Measurements from ENCODE around the gene RNLS. TPM values are rescaled to one million over a fixed set of nuclear protein-coding genes. Genes with fewer than 3 reads are reported as not detected.

RNLS gene
- total and polyA plus RNA-seq, 3 donors from 2014 or later = 13.0 to 27.4 (median 27.1) TPM

GRCh38 chr10:88243202-88243744, 339.8 kb downstream of the RNLS start:
- no peaks in the 10 kb centered on the region for H3K36me3 ChIP-seq (ENCODE audit: low read depth, missing control alignments)
- TF ChIP-seq POLR2A (IDR thresholded peaks at IDR 0.05) (no peak), CTCF (IDR thresholded peaks at IDR 0.05) (no peak)
- H3K27me3 ChIP-seq = no peaks in the 10 kb centered on the region
- H3K4me3 ChIP-seq = no peak overlapping the region
- WGBS, 2 donors = 35 to 57% methylated on average over 5 of the region's 5 CpGs
- H3K27ac ChIP-seq = peak overlapping the region; percentile 75 to 84
- peaks cover 45% of the 10 kb centered on the region for H3K4me1 ChIP-seq
- intact Hi-C loops (cut with DNase I; ENCODE audit: low total_unique reads) = no loop called here
- no peaks in the 10 kb centered on the region for H3K9me3 ChIP-seq
- DNase-seq = no peak

DNA sequence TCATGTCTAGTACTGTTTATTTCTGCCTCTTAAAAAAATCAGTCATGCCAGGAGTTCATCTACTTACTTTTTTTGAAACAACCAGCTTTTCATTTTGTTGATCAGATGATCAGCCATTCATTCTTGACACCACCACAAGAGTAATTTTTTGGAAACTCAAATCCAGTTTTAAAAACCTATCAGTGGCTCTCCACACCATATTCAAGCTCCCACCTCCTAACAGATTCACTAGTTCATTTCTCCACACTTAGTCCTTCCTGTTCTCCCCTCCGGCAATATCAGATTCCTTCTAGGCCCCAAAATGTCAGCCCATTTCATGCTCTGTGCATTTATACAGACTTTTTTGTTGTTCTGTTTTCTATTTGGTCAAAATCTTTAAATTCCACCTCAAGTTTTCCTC, 341.6 kb downstream of the RNLS start:
- no peak overlapping the region for H3K4me3 ChIP-seq
- DNase-seq = no peak
- H3K36me3 ChIP-seq (ENCODE audit: low read depth, missing control alignments) = no peaks in the 10 kb centered on the region
- H3K9me3 ChIP-seq = no peaks in the 10 kb centered on the region
- TF ChIP-seq POLR2A (IDR thresholded peaks at IDR 0.05) = no peak
- TF ChIP-seq CTCF (IDR thresholded peaks at IDR 0.05) = no peak
- peak overlapping the region in 1 of 2 donors; percentile 6 for H3K27ac ChIP-seq
- 95 to 97% methylated on average over 1 of the region's 1 CpG for WGBS, 2 donors
- intact Hi-C loops (cut with DNase I; ENCODE audit: low total_unique reads) = no loop called here
- no peaks in the 10 kb centered on the region for H3K27me3 ChIP-seq
- H3K4me1 ChIP-seq = peaks cover 47% of the 10 kb centered on the region

DNA sequence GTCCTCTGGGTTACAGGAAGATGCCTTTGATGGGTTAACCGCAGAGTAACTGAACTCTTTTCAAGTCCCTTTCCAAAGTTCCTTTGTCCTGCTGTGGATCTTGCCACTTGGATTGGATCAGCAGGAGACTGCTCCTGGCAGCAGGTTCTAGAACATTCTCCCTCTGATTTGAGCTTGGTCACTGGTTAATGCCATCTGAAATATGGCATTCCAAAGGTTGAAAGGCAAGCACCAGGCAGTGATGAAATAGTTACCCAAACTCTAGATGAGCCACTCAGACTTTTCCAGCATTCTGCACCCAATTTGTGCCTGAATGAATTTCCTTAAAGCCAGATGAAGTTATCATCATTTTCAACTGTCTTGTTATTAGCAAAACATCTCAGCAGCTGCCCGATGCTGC, 343.9 kb downstream of the RNLS start:
- Histone ChIP-seq H3K4me1 (peaks cover 42% of the 10 kb centered on the region), H3K36me3 (ENCODE audit: low read depth, missing control alignments) (no peaks in the 10 kb centered on the region), H3K27me3 (no peaks in the 10 kb centered on the region), H3K9me3 (no peaks in the 10 kb centered on the region), H3K27ac (peak overlapping the region; percentile 20 to 63), H3K4me3 (no peak overlapping the region)
- DNase-seq = no peak
- 87% methylated on average over 2 of the region's 2 CpGs for WGBS, 2 donors
- TF ChIP-seq CTCF (IDR thresholded peaks at IDR 0.05) (no peak), POLR2A (IDR thresholded peaks at IDR 0.05) (no peak)
- intact Hi-C loops (cut with DNase I; ENCODE audit: low total_unique reads) = no loop called here

DNA sequence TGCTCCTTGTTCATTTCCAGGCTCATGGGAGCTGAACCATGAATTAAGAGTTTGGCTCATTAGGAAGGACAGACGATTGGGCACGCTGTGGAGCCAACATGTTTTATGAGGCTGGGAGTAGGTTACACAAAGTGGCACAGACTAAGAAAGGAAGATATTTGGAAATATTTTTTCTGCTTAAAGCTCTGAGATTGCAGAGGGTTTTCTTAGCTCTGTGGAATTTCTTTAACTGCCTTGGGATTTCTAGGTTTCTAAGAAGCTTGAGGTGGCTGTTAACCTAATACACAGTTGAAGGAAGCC, 344.6 kb downstream of the RNLS start:
- Histone ChIP-seq H3K9me3 (no peaks in the 10 kb centered on the region), H3K4me1 (peaks cover 42% of the 10 kb centered on the region), H3K27ac (peak overlapping the region; percentile 20 to 63), H3K36me3 (ENCODE audit: low read depth, missing control alignments) (no peaks in the 10 kb centered on the region), H3K27me3 (no peaks in the 10 kb centered on the region), H3K4me3 (no peak overlapping the region)
- intact Hi-C loops (cut with DNase I; ENCODE audit: low total_unique reads) = no loop called here
- WGBS, 2 donors = 37 to 55% methylated on average over 2 of the region's 2 CpGs
- no peak for TF ChIP-seq CTCF (IDR thresholded peaks at IDR 0.05)
- TF ChIP-seq POLR2A (IDR thresholded peaks at IDR 0.05) = no peak
- DNase-seq = no peak

DNA sequence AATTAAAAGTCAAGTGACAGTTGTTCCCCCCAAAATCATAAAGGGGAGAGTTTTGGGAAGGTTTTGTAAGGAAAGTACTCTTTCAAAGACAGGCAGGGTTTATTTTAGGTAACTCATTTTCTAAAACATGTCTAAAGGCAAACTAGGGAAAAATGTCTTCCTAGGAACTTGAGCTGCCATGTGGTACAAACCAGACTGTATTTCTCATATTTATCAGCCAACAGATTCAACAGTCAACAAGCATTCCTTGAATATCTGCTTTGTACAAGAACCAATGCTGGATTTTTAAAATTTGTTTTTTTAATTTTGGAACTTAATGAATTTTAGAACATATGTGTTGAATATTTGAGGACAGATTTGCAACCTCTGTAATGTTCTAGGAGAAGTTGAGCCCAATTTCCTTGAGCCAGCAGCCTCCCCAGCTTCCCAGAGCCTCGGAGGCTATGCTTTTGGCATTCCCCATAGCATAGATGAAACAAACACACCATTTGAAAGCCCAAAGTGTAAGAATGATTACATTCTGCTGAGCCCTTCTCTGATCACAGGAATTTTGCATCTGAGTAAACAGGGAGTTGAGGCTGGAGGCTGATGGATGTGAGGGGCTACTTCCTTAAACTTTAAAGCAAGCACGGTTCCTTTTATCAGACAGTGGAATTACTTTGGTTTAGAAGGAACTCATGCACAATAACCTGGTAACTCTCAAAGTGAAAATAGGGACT, 345.1 kb downstream of the RNLS start:
- Histone ChIP-seq H3K36me3 (ENCODE audit: low read depth, missing control alignments) (no peaks in the 10 kb centered on the region), H3K27me3 (no peaks in the 10 kb centered on the region), H3K9me3 (no peaks in the 10 kb centered on the region), H3K4me3 (no peak overlapping the region), H3K27ac (peak overlapping the region; percentile 20 to 63), H3K4me1 (peaks cover 47% of the 10 kb centered on the region)
- no peak for DNase-seq
- no peak for TF ChIP-seq CTCF (IDR thresholded peaks at IDR 0.05)
- intact Hi-C loops (cut with DNase I; ENCODE audit: low total_unique reads) = no loop called here
- WGBS, 2 donors = 50 to 56% methylated on average over 2 of the region's 2 CpGs

All from testis (tissue), 3 donors.